SK-N-SH treated with all-trans-retinoic acid at 6 μM for 48 hours (cell line): ENCODE results near the gene NPRL2.

ENCODE experiments used
- ARNTL ChIP-seq: fragments of 450-650 bp; formaldehyde crosslinking; IDR thresholded peaks from 2 replicates; pipeline ENCODE4 v1.5.0; 2020; ENCODE audit warnings: low read depth, mild to moderate bottlenecking, moderate library complexity, borderline replicate concordance
- BACH2 ChIP-seq: fragments of 250-450 bp; sonication (Bioruptor Pico); IDR thresholded peaks from 2 replicates; pipeline ENCODE4 v1.9.0; 2021; ENCODE audit warnings: mild to moderate bottlenecking, borderline replicate concordance
- GLIS3 ChIP-seq: fragments of 250-450 bp; sonication (Bioruptor Pico); IDR thresholded peaks from 2 replicates; pipeline ENCODE4 v1.5.0; 2020; ENCODE audit warnings: mild to moderate bottlenecking, moderate library complexity
- ISL1 ChIP-seq: fragments of 250-450 bp; sonication (Bioruptor Pico); IDR thresholded peaks from 2 replicates; pipeline ENCODE4 v2.1.2; 2022; ENCODE audit warnings: mild to moderate bottlenecking, moderate library complexity
- OSR1 ChIP-seq: fragments of 250-450 bp; sonication (Bioruptor Pico); IDR thresholded peaks from 2 replicates; pipeline ENCODE4 v1.8.0; 2022; ENCODE audit warnings: moderate library complexity, mild to moderate bottlenecking, inconsistent platforms
- PPARA ChIP-seq: fragments of 250-450 bp; sonication (Bioruptor Pico); IDR thresholded peaks from 2 replicates; pipeline ENCODE4 v1.5.0; 2020; ENCODE audit warnings: mild to moderate bottlenecking, borderline replicate concordance
- RARB ChIP-seq: fragments of 250-450 bp; sonication (Bioruptor Pico); IDR thresholded peaks from 2 replicates; pipeline ENCODE4 v1.8.0; 2021; ENCODE audit warnings: mild to moderate bottlenecking, moderate library complexity
- SNAI2 ChIP-seq: fragments of 250-450 bp; sonication (Bioruptor Pico); IDR thresholded peaks from 2 replicates; pipeline ENCODE4 v1.5.0; 2020; ENCODE audit warnings: mild to moderate bottlenecking, moderate library complexity
- TOX ChIP-seq: fragments of 250-450 bp; sonication (Bioruptor Pico); IDR thresholded peaks from 2 replicates; pipeline ENCODE4 v1.8.0; 2021; ENCODE audit warnings: mild to moderate bottlenecking, moderate library complexity, borderline replicate concordance
- ZFP3 ChIP-seq: fragments of 250-450 bp; sonication (Bioruptor Pico); IDR thresholded peaks from 2 replicates; pipeline ENCODE4 v1.5.0; 2020; ENCODE audit warnings: mild to moderate bottlenecking, moderate library complexity
- ZFP30 ChIP-seq: fragments of 450-650 bp; formaldehyde crosslinking; IDR thresholded peaks from 2 replicates; pipeline ENCODE4 v1.5.0; 2022; ENCODE audit warnings: mild to moderate bottlenecking, moderate library complexity
- ZNF70 ChIP-seq: fragments of 450-650 bp; formaldehyde crosslinking; IDR thresholded peaks from 2 replicates; pipeline ENCODE4 v1.5.0; 2020; ENCODE audit warnings: mild to moderate bottlenecking, moderate library complexity
- TF ChIP-seq, protein P1 (sequence below): fragments of 250-450 bp; sonication (Bioruptor Pico); IDR thresholded peaks from 2 replicates; pipeline ENCODE4 v1.5.0; 2020; ENCODE audit warnings: mild to moderate bottlenecking, moderate library complexity
- TF ChIP-seq, protein P2 (sequence below): fragments of 250-450 bp; sonication (Bioruptor Pico); IDR thresholded peaks from 2 replicates; pipeline ENCODE4 v1.8.0; 2020; ENCODE audit warnings: mild to moderate bottlenecking, moderate library complexity, borderline replicate concordance

GRCh38 chr3:50300681-50301254, 49.8 kb downstream of the NPRL2 start:
- no peak for TF ChIP-seq BACH2 (CRISPR knock-in tag)
- TF ChIP-seq TOX (CRISPR knock-in tag) = no peak
- TF ChIP-seq, protein P1, sequence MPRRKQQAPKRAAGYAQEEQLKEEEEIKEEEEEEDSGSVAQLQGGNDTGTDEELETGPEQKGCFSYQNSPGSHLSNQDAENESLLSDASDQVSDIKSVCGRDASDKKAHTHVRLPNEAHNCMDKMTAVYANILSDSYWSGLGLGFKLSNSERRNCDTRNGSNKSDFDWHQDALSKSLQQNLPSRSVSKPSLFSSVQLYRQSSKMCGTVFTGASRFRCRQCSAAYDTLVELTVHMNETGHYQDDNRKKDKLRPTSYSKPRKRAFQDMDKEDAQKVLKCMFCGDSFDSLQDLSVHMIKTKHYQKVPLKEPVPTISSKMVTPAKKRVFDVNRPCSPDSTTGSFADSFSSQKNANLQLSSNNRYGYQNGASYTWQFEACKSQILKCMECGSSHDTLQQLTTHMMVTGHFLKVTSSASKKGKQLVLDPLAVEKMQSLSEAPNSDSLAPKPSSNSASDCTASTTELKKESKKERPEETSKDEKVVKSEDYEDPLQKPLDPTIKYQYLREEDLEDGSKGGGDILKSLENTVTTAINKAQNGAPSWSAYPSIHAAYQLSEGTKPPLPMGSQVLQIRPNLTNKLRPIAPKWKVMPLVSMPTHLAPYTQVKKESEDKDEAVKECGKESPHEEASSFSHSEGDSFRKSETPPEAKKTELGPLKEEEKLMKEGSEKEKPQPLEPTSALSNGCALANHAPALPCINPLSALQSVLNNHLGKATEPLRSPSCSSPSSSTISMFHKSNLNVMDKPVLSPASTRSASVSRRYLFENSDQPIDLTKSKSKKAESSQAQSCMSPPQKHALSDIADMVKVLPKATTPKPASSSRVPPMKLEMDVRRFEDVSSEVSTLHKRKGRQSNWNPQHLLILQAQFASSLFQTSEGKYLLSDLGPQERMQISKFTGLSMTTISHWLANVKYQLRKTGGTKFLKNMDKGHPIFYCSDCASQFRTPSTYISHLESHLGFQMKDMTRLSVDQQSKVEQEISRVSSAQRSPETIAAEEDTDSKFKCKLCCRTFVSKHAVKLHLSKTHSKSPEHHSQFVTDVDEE (CRISPR knock-in tag) = no peak
- no peak for TF ChIP-seq PPARA (CRISPR knock-in tag)
- TF ChIP-seq ZFP30 = no peak
- TF ChIP-seq GLIS3 (CRISPR knock-in tag) = no peak
- TF ChIP-seq, protein P2, sequence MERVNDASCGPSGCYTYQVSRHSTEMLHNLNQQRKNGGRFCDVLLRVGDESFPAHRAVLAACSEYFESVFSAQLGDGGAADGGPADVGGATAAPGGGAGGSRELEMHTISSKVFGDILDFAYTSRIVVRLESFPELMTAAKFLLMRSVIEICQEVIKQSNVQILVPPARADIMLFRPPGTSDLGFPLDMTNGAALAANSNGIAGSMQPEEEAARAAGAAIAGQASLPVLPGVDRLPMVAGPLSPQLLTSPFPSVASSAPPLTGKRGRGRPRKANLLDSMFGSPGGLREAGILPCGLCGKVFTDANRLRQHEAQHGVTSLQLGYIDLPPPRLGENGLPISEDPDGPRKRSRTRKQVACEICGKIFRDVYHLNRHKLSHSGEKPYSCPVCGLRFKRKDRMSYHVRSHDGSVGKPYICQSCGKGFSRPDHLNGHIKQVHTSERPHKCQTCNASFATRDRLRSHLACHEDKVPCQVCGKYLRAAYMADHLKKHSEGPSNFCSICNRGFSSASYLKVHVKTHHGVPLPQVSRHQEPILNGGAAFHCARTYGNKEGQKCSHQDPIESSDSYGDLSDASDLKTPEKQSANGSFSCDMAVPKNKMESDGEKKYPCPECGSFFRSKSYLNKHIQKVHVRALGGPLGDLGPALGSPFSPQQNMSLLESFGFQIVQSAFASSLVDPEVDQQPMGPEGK (CRISPR knock-in tag) = no peak
- no peak for TF ChIP-seq SNAI2 (CRISPR knock-in tag)
- no peak for TF ChIP-seq ARNTL
- TF ChIP-seq ISL1 = no peak
- no peak for TF ChIP-seq ZFP3 (CRISPR knock-in tag)
- TF ChIP-seq RARB (CRISPR knock-in tag) = no peak
- TF ChIP-seq OSR1 (CRISPR knock-in tag) = no peak
- no peak for TF ChIP-seq ZNF70 (CRISPR knock-in tag)
